Measurements from ENCODE around the gene SPEM2.
"Not testable (repeated sequence)": the region's sequence is repeated elsewhere in the genome, so short reads cannot be mapped to it uniquely, and the experiment has no call there.

Gene SPEM2

DNA sequence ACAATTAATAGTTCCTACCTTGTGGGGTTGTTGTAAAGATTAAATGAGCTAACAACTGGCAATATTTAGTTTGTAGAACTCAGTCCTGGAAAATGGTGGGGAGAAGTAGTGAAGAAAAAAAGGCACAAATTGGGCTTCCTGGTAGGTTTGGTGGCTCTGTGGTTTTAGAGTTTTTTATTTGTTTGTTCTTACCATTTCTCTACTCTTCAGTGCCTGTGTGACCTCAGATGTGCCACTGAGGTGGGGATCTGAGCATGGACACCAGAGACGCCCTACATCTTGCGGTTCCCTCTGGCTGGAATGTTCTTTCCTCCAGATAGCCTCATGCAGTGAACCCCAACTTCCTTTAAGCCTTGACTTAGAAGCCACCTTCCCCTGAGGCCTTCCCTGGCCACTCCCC, 46.3 kb downstream of the SPEM2 start:
- DNase-seq (ENCODE audit: low read depth in 2 of 2) = no peak

GRCh38 chr17:7474767-7475166, 49.4 kb downstream of the SPEM2 start:
- DNase-seq (ENCODE audit: low read depth in 2 of 2) = not testable (repeated sequence)

DNA sequence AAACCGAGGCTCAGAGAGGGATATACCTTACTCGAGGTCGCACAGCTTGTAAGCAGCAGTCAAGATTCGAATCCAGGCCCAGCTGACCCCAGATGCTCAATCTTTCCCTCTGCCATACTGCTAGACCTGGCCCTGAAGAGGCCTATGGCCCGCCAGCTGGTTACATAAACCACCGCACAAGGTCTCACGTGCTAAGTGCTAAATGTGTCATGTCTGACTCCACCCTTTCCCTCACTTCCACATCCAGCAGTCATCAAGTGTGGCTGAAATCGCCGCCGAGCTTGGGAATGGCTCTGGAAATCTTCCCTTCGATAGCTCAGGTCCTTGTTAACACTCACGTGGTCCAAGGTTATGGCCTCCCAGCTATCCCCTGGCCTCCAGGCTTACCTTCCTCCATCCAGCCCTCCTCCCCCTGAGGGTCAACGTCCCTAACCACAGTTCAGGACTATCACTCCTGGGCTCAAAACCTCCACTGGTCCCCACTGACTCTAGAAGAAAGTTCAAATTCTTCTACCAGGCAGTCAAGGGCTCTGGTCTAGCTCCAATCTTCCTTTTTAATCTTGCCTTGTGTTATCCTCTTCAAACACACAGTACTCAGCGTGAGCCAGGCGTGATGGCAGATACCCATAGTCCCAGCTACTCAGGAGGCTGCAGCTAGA, 50.5 kb downstream of the SPEM2 start:
- DNase-seq (ENCODE audit: low read depth in 2 of 2) = no peak

DNA sequence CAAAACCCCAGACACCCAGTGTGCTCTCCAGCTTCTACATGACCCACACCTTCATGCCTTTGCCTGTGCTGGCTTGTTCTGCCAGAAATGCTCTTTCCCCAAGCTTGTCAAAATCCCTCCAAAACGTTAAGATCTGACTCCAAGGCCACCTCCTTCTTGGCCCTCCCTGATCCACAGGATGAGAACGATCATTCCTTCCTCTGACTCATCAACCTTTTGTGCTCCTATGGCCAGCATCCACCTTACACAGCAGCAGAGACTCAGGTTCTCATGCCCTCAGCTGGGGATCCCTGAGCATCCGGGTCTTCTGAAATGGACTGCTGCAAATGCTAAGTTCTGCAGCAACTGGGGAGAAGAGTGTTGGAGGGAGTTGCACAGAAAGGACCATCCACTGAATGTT, 51.1 kb downstream of the SPEM2 start:
- DNase-seq (ENCODE audit: low read depth in 2 of 2) = no peak

DNA sequence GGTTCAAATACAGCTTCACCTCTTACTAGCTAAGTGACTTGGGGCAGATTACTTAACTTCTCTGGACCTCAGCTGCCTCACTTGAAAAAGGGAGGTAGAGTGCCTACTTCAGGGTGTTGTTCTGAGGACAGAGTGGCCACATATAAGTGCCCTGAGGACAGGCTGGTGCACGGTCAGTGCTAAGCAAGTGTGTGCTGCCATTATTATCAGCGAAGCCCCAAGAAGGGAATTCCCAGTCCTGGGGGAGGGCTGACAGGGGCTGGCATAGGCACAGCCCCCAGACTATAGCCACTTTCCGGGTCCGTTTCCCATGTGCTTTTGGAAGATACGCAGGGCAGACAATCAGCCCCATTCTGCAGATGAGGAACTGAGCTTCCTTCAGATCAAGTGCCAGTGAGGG, 51.5 kb downstream of the SPEM2 start:
- no peak for DNase-seq (ENCODE audit: low read depth in 2 of 2)
